Right forelimb (tissue), 1 donor: ENCODE data around the gene CACNG8.

Experiments
- DNase-seq: peaks from one replicate; pipeline ENCODE4 v3.0.0-alpha.2; 2018

The CACNG8 gene

DNA sequence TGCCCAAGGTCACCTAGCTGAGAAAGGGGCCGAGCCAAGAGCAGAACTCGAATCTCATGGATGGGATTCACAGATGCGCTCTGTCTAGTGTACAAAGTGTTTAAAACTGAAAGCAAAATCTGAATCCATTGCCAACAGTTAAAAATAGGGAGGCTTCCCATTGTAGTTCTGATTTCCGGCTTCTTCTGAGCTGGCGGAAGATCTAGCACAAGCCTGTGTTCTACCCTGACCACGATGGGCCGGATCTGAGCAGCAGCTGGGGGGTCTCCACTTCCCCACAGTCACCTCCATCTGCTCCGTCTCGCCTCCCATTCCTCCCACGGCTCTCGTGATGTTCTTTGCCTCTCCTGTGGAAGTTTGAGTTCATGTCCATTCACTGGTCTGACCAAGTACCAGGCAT is 2.4 kb downstream of the CACNG8 start:
- DNase-seq = no peak

DNA sequence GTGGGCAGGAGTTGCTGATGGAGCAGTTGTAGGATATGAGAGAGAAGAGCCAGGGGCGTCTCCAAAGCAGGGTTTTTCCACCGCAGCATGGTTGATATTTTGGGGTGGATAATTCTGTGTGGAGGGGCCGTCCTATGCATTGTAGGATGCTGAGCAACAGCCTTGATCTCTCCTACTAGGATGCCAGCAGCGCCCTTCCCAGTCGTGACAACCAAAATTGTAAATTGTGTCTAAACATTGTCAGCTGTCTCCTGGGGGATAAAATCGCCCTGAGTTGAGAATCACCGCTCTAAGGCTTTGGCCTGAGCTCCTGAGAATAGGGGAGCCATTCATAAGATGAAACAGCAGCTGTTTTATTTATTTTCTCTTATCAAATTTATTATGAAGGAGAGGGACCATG is 4.2 kb downstream of the CACNG8 start:
- no peak for DNase-seq

DNA sequence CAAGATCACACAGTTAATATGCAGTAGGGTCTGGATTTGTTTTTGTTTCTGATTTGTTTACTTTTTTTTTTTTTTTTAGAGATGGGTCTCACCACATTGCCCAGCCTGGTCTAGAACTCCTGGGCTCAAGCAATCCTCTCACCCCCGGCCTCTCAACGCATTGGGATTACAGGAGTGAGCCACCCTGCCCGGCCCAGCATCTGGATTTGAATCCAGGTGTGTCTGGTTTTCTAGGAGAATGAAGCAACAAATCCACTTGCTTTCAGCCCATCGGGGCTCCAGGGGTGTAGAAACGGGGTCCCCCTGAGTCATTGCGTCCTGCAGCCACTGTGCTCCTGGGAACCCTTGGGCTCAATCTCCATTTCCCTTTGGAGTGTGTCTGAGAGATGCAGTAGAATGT is 6.6 kb downstream of the CACNG8 start:
- no peak for DNase-seq

DNA sequence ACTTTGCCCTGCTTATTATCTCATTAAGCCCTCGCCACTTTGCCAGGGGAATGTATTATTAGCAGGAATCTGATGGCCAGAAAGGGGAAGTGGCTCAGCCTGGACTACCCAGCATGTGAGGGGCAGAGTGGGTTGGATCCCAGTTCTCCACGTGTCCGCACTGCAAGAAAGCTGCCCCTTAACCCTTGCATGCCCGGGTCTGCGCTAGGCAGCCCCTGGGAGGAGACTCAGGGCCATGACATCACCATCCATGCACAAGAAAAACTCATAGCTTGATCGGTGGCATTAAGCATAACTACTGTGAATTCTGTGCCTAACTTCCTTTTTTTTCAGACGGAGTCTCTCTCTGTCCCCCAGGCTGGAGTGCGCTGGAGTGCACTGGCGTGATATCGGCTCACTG is 8.9 kb downstream of the CACNG8 start:
- DNase-seq = no peak

DNA sequence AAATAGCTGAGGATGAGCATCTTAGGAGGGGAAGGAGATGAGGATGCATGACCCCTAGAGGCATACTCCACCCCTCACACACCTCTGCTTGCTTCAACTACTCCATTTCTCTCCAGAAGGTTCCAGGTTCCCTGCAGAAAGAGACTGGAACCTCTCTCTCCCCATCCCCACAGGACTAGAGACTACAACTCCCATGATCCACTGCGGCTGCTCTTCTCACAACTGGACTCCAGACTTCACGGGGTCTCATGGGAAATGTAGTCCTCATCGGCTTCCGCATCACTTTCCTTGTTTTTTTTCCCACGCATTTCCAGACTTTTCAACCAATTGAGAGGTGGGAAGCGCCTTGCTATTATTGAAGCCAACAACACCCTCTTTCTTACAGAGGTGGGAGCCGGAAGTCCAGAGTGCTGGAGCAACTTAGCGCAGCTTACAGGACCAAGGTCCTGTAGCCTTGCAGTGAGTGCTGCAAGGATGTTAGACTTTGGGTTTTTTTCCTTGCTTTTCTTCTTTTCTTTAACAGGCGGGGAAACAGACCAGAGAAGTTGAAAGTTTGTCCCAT is 14.8 kb downstream of the CACNG8 start:
- peak; percentile 79 for DNase-seq

DNA sequence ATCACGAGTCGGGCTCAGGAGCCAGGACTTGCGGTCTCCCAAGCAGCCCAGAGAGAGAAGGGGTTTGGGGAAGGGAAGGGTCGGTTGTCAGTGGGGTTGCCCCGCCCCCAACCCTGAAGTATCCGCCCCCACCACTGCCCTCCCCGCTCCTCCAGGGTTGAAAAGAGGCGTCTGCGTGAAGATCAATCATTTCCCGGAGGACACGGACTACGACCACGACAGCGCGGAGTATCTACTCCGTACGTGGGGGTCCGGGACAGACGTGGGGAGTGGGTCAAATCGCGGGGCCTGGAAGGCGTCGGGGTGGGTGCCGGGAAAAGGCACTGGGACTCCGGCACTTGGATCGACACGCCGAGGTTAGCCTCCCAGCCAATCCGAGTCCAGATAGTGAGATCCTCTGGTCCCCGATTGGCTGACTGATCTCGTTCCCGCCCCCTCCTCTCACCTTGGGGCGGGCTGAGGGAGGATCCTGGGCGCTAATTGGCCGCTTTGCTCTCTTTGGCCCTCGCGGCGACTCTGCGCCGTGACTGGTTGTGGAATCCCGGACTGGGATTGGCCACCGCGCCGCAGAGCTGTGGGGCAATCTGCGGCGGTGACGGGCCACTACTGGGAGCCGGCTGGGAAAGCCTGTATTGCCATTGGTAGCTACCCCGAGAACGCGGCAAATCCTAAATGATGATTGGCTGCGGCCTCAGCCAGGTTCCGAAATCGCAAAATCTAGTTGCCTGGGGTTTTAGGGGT is 15.4 kb downstream of the CACNG8 start:
- peak; percentile 58 for DNase-seq

DNA sequence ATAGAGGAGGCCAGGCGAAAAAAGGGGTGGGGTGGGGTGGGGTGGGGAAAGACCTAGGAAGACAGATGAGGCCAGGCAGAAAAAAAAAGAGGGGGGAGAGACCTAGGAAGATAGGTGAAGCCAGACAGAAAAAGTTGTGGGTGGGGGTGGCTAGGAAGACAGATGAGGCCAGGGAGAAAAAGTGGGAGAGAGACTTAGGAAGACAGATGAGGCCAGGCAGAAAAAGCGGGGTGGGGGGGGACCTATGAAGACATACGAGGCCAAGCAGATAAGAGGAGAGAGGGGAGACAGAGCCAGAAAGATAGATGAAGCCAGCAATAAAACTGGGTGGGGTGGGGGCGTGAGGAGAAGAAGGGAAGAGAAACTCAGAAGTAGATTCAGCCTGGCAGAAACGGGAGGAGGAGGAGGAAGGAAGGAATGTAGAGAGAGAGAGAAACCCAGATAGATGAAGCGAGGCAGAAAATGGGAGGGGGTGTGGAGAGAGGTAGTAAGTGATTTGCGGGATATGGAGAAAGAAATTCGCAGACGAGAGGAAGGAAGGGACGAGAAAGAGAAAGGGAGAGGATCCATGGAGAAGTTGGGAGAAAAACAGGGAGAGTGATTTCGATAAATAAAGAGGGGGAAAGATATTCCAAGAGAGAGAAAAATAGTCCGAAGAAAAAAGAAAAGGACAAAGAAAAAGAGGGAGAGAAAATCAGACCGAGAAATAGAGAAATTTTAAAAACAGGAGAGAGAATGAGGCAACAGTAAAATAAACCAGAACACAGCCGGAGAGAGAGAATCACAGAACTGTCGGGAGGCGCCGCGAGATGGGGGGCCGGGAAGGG is 16.5 kb downstream of the CACNG8 start:
- no peak for DNase-seq

DNA sequence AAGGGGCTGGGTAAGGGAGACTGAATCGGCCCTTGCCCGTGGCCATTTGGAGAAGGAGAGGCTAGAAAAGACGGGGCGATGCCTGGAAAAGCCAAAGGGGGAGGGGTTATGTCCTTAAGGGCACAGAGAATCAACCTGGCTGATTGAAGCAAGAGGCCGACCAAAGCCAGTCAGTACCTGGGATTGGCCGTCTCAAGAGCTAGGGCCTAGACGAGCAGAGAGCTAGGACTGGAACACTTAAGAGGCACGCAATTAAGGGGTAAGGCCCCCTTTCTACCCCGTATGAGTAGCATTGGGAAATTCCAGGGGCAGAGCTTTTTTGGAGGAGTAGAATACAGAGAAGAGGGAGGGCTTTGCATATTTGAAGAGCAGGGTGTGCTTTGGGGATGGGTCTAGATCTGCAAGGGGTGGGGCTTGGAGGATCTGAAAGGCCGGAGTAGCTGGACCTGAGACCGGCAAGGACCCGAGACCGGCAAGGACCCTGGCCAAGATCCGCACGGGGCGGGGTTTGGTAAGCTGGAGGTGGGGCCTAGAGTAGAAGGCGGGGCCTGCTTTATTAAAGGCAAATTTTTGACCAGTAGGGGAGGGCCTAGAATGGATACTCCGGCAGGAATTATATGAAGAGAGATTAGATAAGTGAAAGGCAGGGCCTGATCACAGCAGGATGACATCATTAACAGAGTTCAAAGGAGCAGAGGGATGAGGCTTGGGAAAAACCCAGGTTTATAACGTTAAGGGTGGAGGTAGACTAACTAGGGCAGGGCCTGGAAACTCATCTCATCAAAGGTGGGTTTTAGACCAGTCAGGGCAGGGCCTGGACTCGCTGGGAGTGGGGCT is 18.0 kb downstream of the CACNG8 start:
- no peak for DNase-seq

DNA sequence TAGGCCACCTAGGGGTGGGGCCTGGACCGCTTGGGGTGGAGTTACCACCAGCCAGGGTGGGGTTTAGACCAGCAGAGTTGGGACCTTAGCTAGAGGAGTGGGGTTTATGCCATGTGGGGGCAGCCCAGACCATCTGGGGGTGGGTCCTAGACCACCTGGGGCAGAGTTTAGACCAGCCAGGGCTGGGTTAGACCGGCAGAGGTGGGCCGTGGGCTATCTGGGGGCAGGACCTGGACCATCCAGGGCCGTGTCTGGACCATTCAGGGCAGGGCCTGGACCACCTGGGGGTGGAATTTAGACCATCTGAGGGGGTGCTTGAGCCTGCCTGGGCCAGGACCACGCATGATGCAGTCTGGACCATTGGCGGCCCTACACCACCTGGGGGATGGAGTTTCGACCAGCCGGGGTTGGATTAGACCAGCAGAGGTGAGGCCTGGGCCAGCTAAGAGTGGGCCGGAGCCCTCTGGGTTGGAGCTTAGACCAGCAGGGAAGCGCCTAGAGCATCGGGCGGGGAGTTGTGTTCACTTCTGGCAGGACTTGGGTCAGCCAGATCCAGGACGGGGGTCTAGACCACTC is 18.7 kb downstream of the CACNG8 start:
- no peak for DNase-seq

DNA sequence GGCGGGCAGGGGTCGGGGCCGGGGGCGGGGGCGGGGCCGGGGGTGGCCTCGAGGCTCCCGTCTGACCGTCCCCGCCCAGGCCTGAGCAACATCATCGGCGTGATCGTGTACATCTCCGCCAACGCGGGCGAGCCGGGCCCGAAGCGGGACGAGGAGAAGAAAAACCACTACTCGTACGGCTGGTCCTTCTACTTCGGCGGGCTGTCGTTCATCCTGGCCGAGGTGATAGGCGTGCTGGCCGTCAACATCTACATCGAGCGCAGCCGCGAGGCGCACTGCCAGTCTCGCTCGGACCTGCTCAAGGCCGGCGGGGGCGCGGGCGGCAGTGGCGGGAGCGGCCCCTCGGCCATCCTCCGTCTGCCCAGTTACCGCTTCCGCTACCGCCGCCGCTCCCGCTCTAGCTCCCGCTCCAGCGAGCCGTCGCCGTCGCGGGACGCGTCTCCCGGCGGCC is 19.3 kb downstream of the CACNG8 start:
- no peak for DNase-seq

DNA sequence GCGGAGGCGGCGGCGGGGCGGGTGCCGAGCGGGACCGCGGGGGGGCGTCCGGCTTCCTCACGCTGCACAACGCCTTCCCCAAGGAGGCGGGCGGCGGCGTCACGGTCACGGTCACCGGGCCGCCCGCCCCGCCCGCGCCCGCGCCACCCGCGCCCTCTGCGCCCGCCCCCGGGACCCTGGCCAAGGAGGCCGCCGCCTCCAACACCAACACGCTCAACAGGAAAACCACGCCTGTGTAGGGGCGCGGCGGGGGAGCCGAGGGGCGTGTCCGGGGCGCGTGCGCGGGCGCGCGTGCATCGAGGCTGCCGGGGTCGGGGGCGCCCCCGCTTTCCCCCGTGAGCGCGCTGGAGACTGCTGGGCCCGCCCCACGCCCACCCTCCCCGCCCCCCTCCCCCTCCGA is 19.9 kb downstream of the CACNG8 start:
- DNase-seq = peak; percentile 63

DNA sequence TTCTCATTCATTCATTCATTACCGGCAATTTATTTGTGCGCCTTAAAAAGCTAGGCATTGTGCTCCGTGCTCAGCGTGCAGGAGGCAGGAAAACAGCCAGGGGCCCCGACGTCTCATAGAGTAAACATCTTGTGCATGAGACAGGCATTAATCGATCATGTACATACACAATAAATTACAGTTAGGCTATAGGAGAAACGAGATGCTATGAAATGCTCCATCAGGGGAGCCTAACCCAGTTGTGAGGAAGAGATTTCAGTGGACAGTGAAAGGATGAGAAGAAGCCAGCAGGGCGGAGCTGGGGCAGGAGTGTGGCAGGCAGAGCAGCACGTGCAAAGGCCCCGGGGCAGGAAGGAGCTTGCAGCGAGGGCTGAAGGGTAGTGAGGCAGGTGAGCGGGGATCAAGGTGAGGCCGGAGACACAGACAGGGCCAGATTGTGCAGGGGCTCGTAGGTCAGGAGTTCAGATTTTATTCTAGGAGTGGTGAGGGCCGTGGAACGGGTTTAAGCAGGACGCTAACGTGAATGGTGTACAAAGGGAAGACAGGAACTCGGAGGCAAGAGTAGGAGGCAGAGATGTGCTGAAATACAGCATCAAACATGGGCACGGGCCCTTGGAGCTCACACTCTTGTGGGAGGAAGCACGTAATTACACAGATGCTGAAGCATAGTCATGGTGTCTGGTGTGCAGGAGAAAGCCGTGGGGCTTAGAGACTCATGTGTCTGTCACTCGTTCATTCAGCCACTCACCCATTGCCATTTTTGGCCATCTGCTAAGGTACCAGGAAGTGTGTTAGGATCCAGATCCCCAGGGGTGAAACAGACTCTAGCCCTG is 20.9 kb downstream of the CACNG8 start:
- DNase-seq = no peak

DNA sequence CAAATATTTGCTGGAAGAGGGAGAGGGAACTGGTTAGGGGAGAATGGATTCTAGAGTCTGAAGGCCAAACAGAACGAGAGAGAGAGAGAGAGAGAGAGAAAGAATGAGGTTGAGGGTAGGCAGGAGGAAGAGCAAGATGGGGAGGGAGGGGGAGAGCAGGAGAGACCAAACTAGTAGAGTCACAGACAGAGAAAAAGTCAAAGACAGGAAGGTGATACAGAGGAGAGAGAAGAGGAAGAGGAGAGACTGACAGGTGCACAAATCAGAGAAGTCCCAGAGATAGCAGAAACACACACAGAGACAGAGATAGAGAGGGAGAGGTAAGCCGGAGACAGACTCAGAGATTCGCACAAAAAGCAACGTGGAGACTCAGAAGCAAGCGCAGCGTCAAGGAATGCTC is 23.1 kb downstream of the CACNG8 start:
- no peak for DNase-seq

DNA sequence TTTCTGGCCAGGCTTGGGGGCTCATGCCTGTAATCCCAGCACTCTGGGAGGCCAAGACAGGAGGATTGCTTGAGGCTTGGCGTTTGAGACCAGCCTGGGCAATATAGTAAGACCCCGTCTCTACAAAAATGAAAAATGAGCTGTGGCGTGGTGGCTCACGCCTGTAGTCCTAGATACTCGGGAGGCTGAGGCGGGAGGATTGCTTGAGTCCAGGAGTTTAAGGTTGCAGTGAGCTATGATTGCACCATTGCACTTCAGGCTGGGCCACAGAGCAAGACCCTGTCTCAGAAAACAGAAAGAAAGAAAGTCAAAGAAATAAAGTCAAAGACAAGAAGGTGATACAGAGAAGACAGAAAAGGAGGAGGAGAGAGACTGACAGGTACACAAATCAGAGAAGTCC is 26.2 kb downstream of the CACNG8 start:
- DNase-seq = no peak

DNA sequence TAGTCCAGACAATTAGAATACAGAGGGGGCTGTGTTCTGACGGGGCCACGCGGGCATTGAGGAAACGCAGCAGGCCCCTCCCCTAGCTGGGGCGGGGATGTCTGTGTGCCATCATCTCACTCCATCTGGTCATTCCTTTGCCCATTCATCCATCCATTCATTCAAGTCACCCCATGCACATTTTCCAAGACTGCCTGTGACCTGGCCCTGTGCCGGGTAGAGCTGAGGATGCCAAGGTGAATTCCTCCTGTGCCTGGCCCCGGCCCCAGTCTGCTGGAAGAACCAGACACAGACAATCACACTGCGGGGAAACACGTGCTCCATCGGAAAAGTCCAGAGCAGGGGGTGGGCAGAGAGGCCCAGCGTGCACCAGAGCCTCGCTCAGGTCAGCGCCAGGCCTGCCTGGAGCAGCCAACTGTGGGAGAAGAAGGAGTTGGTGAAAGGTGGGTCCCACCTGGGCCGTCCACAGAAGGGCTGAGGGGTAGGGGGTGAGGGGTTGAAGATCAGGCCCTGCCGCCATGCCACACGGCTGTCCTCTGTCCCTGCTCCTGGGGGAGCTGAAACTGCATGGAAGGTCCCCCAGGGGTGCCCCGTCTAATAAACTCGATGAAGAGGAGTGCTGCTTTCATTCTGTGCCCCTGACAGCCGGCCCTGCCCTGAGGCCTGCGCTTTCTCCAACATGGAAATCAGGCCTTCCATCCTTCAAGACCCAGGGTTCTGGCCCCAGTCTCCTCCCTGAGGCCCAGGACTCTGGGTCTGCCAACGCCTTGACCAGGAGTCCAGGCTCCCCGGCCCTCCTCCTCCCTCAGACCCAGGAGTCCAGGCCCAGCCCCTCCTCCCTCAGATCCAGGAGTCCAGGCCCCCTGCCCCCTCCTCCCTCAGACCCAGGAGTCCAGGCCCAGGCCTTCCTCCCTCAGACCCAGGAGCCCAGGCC is 27.1 kb downstream of the CACNG8 start:
- no peak for DNase-seq

DNA sequence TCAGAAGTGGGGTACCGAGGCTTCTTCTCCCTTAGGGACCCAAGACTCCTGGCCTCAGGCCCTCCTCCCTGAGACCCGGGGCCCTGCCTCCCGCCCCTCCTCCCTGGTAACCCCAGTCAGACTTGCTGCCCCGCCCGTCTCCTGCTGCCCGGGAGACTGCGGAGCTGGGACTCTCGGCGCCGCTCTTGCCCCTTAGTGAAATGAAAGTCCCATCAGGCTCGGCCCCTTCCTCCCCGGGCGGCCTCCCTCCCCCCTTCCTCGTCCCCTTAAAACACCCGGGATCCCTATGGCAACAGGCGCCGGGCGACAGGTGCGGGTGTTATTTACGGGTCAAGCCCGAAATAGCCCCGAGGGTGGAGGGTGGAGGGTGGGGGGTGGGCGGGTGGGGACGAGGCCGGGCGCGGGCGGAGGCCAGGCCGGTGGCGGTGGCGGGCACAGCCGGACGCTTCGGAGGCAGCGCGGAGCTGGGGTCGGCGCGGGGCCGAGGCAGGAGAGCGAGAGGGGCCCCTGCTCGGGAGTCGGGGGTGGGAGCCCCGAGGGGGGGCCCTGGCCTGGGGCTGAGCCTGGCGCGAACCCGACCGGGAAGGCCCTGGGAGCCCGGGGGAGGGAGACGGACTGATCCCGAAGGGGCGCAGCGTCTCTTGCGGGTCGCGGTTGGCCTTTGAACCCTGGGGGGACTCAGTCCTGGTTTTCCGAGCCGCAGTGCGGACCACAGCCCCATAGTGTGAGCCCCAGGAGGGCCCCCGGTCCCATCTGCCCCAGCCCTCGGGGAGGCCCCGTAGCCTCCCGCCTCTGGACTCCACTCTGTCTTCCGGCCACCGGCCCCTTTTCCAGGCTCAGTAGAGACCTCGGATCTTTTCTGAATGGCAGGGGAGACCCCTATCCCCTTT is 28.7 kb downstream of the CACNG8 start, which contains the start of gene CACNG6:
CACNG6 (plus strand) TSS at position 414 of the 890 bp plus-strand sequence. CDS start 1,241 bp downstream, outside the sequence.
- DNase-seq = peak; percentile 58

DNA sequence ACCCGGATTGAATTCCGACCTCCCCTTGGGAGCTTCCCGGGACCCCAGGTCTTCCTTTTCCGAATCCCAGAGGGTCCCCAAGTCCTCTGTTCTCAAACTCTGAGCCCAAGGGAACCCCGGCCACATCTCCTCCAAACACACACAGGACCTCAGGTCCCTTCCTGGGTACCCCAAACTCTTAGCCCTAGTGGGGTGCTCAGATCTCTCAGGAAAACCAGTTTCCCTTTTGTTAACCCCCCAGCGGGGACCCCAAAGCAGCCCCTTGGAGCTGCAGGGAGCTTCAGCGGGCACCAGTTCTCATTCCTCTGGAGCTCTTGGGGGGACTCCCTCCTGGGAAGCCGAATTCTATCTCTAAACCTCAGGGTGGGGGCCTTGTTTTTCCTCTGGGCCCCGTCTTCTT is 29.5 kb downstream of the CACNG8 start:
- DNase-seq = no peak

DNA sequence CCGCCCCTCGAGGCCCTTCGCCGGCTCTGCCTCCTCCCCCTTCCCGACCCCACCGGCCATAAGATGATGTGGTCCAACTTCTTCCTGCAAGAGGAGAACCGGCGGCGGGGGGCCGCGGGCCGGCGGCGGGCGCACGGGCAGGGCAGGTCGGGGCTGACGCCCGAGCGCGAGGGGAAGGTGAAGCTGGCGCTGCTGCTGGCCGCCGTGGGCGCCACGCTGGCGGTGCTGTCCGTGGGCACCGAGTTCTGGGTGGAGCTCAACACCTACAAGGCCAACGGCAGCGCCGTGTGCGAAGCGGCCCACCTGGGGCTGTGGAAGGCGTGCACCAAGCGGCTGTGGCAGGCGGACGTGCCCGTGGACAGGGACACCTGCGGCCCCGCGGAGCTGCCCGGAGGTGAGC is 30.1 kb downstream of the CACNG8 start:
- DNase-seq = no peak

DNA sequence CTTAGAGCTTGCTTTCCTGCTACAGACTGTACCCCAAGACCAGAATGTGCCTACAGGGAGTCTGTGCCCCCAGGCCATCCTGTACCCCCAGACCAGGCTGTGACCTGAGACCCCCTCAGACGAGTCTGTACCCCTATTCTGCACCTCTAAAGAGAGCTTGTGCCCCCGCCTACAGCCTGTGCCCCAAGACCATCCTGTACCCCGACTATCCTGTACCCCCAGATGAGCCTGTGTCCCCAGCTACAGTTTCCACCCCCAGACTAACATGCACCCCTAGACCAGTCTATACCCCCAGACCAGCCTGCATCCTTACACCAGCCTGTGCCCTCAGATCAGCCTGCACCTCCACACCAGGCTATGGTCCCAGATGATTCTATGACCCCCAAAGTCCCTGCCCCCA is 30.7 kb downstream of the CACNG8 start:
- no peak for DNase-seq
